Right renal pelvis (tissue), 4 donors: ENCODE data around the gene MAP4K3. TPM values are rescaled to one million over a fixed set of nuclear protein-coding genes. Genes with fewer than 3 reads are reported as not detected.

Experiments used
- DNase-seq, 4 donors: peaks; one replicate each; pipeline ENCODE4 v3.0.0-alpha.2; 2013; ENCODE audit warnings: low read depth in 4 of 4, low spot score in 3 of 4, missing footprints in 1 of 4
- polyA plus RNA-seq, 4 donors: library from polyadenylated mRNA; unstranded; fragments of 120-200 nt; gene quantifications; one replicate each; pipeline ENCODE4 v1.2.1, GENCODE V29; 2013; ENCODE audit not compliant: insufficient read length in 4 of 4

The MAP4K3 gene
- polyA plus RNA-seq, 4 donors, result 59.9 to 96.7 (median 78.7) TPM

GRCh38 chr2:39447266-39448168, 10.4 kb upstream of the MAP4K3 start:
- DNase-seq, result no peak

- no peak for DNase-seq
Observed at GRCh38 chr2:39445934-39446333, 8.8 kb upstream of the MAP4K3 start.

- DNase-seq, result no peak
Observed at GRCh38 chr2:39443009-39443408, 5.9 kb upstream of the MAP4K3 start.

- peak in 1 of 4 donors; percentile 31 for DNase-seq
Observed at GRCh38 chr2:39437522-39438296, 624 bp upstream of the MAP4K3 start.

- peak in 3 of 4 donors; percentile 8 to 29 (median 14) for DNase-seq
Observed at GRCh38 chr2:39435741-39436591, 1.1 kb downstream of the MAP4K3 start.

GRCh38 chr2:39435234-39435633, 1.9 kb downstream of the MAP4K3 start:
- no peak for DNase-seq

GRCh38 chr2:39434233-39434897, 2.7 kb downstream of the MAP4K3 start:
- DNase-seq, result no peak

- DNase-seq, result no peak
Observed at GRCh38 chr2:39433586-39434195, 3.4 kb downstream of the MAP4K3 start.

GRCh38 chr2:39432701-39433100, 4.4 kb downstream of the MAP4K3 start:
- no peak for DNase-seq

- DNase-seq, result no peak
Observed at GRCh38 chr2:39431592-39432316, 5.3 kb downstream of the MAP4K3 start.

- no peak for DNase-seq
Observed at GRCh38 chr2:39429746-39430145, 7.3 kb downstream of the MAP4K3 start.

GRCh38 chr2:39424951-39425350, 12.1 kb downstream of the MAP4K3 start:
- no peak for DNase-seq

- DNase-seq, result no peak
Observed at GRCh38 chr2:39422700-39423099, 14.4 kb downstream of the MAP4K3 start.

- DNase-seq, result no peak
Observed at GRCh38 chr2:39421354-39421753, 15.7 kb downstream of the MAP4K3 start.

GRCh38 chr2:39419282-39420223, 17.5 kb downstream of the MAP4K3 start:
- no peak for DNase-seq

- no peak for DNase-seq
Observed at GRCh38 chr2:39418491-39418890, 18.6 kb downstream of the MAP4K3 start.

- no peak for DNase-seq
Observed at GRCh38 chr2:39416140-39416539, 20.9 kb downstream of the MAP4K3 start.
